GM12878 (cell line): ENCODE data around the gene NHLRC3. TPM values are rescaled to one million over a fixed set of nuclear protein-coding genes. Genes with fewer than 3 reads are reported as not detected.

Experiments used
- CBX5 ChIP-seq: sonication (generic); IDR thresholded peaks from 2 replicates; pipeline ENCODE4 v1.6.1; 2016; ENCODE audit warnings: low read depth, moderate library complexity, mild to moderate bottlenecking, inconsistent platforms
- HCFC1 ChIP-seq: fragments of 150-350 bp; IDR thresholded peaks from 2 replicates; pipeline ENCODE4 v1.6.1; 2014; ENCODE audit warnings: low read length
- MEF2B ChIP-seq: fragments of 450-650 bp; IDR thresholded peaks from 2 replicates; pipeline ENCODE4 v1.6.1; 2018; ENCODE audit warnings: mild to moderate bottlenecking, moderate library complexity; ENCODE audit not compliant: partially characterized antibody, poor library complexity, severe bottlenecking
- NR2F1 ChIP-seq: fragments of 450-650 bp; conservative IDR thresholded peaks from 2 replicates; pipeline ENCODE4 v1.6.1; 2017; ENCODE audit warnings: mild to moderate bottlenecking
- RAD51 ChIP-seq: fragments of 450-650 bp; IDR thresholded peaks from 2 replicates; pipeline ENCODE4 v1.6.1; 2016; ENCODE audit warnings: moderate library complexity, mild to moderate bottlenecking, inconsistent platforms
- RB1 ChIP-seq: fragments of 450-650 bp; formaldehyde crosslinking; IDR thresholded peaks from 2 replicates; pipeline ENCODE4 v1.6.1; 2017; ENCODE audit warnings: mild to moderate bottlenecking, borderline replicate concordance
- RFX5 ChIP-seq: IDR thresholded peaks from 2 replicates; pipeline ENCODE4 v1.6.1; 2011; ENCODE audit warnings: low read depth, low read length, improper control_type of control experiment
- SIX5 ChIP-seq: IDR thresholded peaks from 2 replicates; pipeline ENCODE4 v1.6.1; 2011; ENCODE audit warnings: mild to moderate bottlenecking, low read depth, low read length, moderate library complexity; ENCODE audit not compliant: severe bottlenecking
- TARDBP ChIP-seq: IDR thresholded peaks from 2 replicates; pipeline ENCODE4 v1.6.1; 2016; ENCODE audit warnings: borderline replicate concordance
- ZNF622 ChIP-seq: fragments of 450-650 bp; IDR thresholded peaks from 2 replicates; pipeline ENCODE4 v1.6.1; 2017; ENCODE audit warnings: mild to moderate bottlenecking, inconsistent platforms
- polyA plus RNA-seq, 11 experiments: library from polyadenylated mRNA; depleted of rRNA in 4 of 11; unstranded in 6 of 11; stranded (reverse) in 5 of 11; fragments of >200 nt; fragmentation: Nextera tagmentation in 4 of 11; fragmentation: Illumina TruSeq in 1 of 11; extraction: Ambion mirVana in 4 of 11; extraction: Trizol in 1 of 11; gene quantifications; 1 replicate in 1 of 11; 2 replicates in 10 of 11; pipeline versions ENCODE4 v1.2.1 to v1.2.3, GENCODE V29; 2011 to 2016; ENCODE audit warnings: inconsistent platforms in 2 of 11, missing spikeins in 2 of 11, low read depth in 1 of 11
- total RNA-seq, 4 experiments: library from RNA; depleted of rRNA in 3 of 4; stranded (reverse); fragments of >200 nt in 3 of 4; fragmentation: Illumina TruSeq in 1 of 4; extraction: Trizol in 1 of 4; gene quantifications; 2 replicates each; pipeline versions ENCODE4 v1.2.1 to v1.2.3, GENCODE V29; 2013 to 2021
- TF ChIP-seq, protein P1 (sequence below): IDR thresholded peaks from 2 replicates; pipeline ENCODE4 v1.6.1; 2012; ENCODE audit warnings: low read depth, low read length, improper control_type of control experiment
- TF ChIP-seq, protein P2 (sequence below): fragments of 450-650 bp; conservative IDR thresholded peaks from 2 replicates; pipeline ENCODE4 v1.6.1; 2017; ENCODE audit warnings: mild to moderate bottlenecking, moderate library complexity
- TF ChIP-seq, protein P3 (sequence below): fragments of 150-350 bp; IDR thresholded peaks from 2 replicates; pipeline ENCODE4 v1.6.1; 2016; ENCODE audit warnings: low read depth, low read length
- TF ChIP-seq, protein P4 (sequence below), 3 experiments: IDR thresholded peaks in 2 of 3; conservative IDR thresholded peaks in 1 of 3; 2 replicates each; pipeline ENCODE4 v1.5.1; 2011; ENCODE audit warnings: low read depth in 3 of 3, low read length in 3 of 3, mild to moderate bottlenecking in 3 of 3, control low read depth in 2 of 3, moderate library complexity in 2 of 3, inconsistent platforms in 1 of 3, mixed read lengths in 1 of 3; ENCODE audit not compliant: control insufficient read depth in 2 of 3, insufficient read depth in 1 of 3; ENCODE audit errors: extremely low read depth in 1 of 3
- TF ChIP-seq, protein P5 (sequence below): fragments of 450-650 bp; IDR thresholded peaks from 2 replicates; pipeline ENCODE4 v1.6.1; 2017; ENCODE audit warnings: mild to moderate bottlenecking, moderate library complexity

Gene NHLRC3
- total and polyA plus RNA-seq, 10 of the 15 experiments (the other 5 are each of a cell fraction or from before 2014, with no cell fraction given), result 8.3 to 38.0 (median 18.9) TPM

DNA sequence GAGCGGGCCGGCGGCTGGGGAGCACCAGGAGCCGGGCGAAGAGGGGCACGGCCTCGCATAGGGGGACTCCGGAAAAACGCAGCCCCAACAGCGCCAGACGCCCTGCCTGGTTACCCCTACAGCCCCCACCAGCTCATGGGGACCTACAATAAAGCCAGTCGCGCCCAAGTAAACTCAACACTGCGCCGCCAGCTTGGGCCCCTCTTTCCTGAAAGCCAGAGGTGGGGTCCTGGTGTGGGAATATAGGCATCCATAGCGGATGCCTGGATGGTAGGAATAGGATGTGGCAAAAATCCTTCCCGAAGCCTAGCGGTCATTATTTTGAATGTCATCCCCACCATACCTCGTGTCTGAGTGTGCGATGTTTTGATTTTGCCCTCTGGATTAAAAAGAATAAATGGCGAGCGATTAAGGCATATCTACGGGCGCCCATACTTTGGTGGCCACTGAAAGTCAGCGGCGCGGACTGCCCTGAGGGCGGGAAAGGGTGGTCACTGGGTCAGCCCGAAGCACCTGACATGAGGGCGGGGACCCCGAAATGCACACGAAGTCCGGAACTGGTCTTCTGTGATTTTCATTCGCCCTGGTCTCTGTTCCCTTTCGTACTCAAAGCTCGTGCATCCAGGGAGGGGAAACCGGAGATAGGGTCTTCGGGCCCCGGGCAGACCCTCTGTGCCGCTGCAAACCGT lies at the start of gene NHLRC3, which contains the start of gene PROSER1 (continued):
- TF ChIP-seq, protein P1, sequence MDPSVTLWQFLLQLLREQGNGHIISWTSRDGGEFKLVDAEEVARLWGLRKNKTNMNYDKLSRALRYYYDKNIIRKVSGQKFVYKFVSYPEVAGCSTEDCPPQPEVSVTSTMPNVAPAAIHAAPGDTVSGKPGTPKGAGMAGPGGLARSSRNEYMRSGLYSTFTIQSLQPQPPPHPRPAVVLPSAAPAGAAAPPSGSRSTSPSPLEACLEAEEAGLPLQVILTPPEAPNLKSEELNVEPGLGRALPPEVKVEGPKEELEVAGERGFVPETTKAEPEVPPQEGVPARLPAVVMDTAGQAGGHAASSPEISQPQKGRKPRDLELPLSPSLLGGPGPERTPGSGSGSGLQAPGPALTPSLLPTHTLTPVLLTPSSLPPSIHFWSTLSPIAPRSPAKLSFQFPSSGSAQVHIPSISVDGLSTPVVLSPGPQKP, result peak; percentile 57
- peak; percentile 21 for TF ChIP-seq MEF2B
- TF ChIP-seq, protein P2, sequence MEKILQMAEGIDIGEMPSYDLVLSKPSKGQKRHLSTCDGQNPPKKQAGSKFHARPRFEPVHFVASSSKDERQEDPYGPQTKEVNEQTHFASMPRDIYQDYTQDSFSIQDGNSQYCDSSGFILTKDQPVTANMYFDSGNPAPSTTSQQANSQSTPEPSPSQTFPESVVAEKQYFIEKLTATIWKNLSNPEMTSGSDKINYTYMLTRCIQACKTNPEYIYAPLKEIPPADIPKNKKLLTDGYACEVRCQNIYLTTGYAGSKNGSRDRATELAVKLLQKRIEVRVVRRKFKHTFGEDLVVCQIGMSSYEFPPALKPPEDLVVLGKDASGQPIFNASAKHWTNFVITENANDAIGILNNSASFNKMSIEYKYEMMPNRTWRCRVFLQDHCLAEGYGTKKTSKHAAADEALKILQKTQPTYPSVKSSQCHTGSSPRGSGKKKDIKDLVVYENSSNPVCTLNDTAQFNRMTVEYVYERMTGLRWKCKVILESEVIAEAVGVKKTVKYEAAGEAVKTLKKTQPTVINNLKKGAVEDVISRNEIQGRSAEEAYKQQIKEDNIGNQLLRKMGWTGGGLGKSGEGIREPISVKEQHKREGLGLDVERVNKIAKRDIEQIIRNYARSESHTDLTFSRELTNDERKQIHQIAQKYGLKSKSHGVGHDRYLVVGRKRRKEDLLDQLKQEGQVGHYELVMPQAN, result peak; percentile 81
- TF ChIP-seq, protein P3, sequence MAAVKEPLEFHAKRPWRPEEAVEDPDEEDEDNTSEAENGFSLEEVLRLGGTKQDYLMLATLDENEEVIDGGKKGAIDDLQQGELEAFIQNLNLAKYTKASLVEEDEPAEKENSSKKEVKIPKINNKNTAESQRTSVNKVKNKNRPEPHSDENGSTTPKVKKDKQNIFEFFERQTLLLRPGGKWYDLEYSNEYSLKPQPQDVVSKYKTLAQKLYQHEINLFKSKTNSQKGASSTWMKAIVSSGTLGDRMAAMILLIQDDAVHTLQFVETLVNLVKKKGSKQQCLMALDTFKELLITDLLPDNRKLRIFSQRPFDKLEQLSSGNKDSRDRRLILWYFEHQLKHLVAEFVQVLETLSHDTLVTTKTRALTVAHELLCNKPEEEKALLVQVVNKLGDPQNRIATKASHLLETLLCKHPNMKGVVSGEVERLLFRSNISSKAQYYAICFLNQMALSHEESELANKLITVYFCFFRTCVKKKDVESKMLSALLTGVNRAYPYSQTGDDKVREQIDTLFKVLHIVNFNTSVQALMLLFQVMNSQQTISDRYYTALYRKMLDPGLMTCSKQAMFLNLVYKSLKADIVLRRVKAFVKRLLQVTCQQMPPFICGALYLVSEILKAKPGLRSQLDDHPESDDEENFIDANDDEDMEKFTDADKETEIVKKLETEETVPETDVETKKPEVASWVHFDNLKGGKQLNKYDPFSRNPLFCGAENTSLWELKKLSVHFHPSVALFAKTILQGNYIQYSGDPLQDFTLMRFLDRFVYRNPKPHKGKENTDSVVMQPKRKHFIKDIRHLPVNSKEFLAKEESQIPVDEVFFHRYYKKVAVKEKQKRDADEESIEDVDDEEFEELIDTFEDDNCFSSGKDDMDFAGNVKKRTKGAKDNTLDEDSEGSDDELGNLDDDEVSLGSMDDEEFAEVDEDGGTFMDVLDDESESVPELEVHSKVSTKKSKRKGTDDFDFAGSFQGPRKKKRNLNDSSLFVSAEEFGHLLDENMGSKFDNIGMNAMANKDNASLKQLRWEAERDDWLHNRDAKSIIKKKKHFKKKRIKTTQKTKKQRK, result 0 out of 2 replicates have a peak, but pooled peaks have one; percentile 14
- TF ChIP-seq CBX5, result 0 out of 2 replicates have a peak, but pooled peaks have one; percentile 47
- peak; percentile 87; the same call in 1 of the 2 replicates for TF ChIP-seq RB1
- peak; percentile 58 for TF ChIP-seq SIX5
- 0 out of 2 replicates have a peak, but pooled peaks have one; percentile 49 for TF ChIP-seq NR2F1
- TF ChIP-seq RFX5, result 0 out of 2 replicates have a peak, but pooled peaks have one; percentile 51
- TF ChIP-seq, protein P4, sequence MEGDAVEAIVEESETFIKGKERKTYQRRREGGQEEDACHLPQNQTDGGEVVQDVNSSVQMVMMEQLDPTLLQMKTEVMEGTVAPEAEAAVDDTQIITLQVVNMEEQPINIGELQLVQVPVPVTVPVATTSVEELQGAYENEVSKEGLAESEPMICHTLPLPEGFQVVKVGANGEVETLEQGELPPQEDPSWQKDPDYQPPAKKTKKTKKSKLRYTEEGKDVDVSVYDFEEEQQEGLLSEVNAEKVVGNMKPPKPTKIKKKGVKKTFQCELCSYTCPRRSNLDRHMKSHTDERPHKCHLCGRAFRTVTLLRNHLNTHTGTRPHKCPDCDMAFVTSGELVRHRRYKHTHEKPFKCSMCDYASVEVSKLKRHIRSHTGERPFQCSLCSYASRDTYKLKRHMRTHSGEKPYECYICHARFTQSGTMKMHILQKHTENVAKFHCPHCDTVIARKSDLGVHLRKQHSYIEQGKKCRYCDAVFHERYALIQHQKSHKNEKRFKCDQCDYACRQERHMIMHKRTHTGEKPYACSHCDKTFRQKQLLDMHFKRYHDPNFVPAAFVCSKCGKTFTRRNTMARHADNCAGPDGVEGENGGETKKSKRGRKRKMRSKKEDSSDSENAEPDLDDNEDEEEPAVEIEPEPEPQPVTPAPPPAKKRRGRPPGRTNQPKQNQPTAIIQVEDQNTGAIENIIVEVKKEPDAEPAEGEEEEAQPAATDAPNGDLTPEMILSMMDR (IDR thresholded peaks at IDR 0.05 in 2 of 3, conservative IDR thresholded peaks at IDR 0.05 in 1 of 3; ENCODE audit: control insufficient read depth in 2 of 3, extremely low read depth in 1 of 3, insufficient read depth in 1 of 3, low read depth in 3 of 3, low read length in 3 of 3), result no peak
- TF ChIP-seq HCFC1, result peak; percentile 78
- TF ChIP-seq RAD51, result peak; percentile 84
- peak; percentile 78; the same call in 1 of the 2 replicates for TF ChIP-seq TARDBP
- TF ChIP-seq, protein P5, sequence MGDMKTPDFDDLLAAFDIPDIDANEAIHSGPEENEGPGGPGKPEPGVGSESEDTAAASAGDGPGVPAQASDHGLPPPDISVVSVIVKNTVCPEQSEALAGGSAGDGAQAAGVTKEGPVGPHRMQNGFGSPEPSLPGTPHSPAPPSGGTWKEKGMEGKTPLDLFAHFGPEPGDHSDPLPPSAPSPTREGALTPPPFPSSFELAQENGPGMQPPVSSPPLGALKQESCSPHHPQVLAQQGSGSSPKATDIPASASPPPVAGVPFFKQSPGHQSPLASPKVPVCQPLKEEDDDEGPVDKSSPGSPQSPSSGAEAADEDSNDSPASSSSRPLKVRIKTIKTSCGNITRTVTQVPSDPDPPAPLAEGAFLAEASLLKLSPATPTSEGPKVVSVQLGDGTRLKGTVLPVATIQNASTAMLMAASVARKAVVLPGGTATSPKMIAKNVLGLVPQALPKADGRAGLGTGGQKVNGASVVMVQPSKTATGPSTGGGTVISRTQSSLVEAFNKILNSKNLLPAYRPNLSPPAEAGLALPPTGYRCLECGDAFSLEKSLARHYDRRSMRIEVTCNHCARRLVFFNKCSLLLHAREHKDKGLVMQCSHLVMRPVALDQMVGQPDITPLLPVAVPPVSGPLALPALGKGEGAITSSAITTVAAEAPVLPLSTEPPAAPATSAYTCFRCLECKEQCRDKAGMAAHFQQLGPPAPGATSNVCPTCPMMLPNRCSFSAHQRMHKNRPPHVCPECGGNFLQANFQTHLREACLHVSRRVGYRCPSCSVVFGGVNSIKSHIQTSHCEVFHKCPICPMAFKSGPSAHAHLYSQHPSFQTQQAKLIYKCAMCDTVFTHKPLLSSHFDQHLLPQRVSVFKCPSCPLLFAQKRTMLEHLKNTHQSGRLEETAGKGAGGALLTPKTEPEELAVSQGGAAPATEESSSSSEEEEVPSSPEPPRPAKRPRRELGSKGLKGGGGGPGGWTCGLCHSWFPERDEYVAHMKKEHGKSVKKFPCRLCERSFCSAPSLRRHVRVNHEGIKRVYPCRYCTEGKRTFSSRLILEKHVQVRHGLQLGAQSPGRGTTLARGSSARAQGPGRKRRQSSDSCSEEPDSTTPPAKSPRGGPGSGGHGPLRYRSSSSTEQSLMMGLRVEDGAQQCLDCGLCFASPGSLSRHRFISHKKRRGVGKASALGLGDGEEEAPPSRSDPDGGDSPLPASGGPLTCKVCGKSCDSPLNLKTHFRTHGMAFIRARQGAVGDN, result peak; percentile 39; the same call in 1 of the 2 replicates
- TF ChIP-seq ZNF622, result no peak
